ENCODE measurements around the gene DNAH7.

GRCh38 chr2:195891081-195891480 is 177.6 kb downstream of the DNAH7 start:
- TF ChIP-seq CTCF (optimal IDR thresholded peaks at IDR 0.05 in 1 of 3, IDR thresholded peaks at IDR 0.05 in 1 of 3, conservative IDR thresholded peaks at IDR 0.05 in 1 of 3; ENCODE audit: extremely low read depth in 1 of 3, insufficient read depth in 2 of 3, low read length in 3 of 3) (no peak), EZH2 (IDR thresholded peaks at IDR 0.05; ENCODE audit: low read length) (no peak)
